Subcutaneous adipose tissue (tissue), 4 donors: ENCODE data around the gene ZBTB44. TPM values are rescaled to one million over a fixed set of nuclear protein-coding genes. Genes with fewer than 3 reads are reported as not detected.

Source experiments
- CTCF ChIP-seq: fragments of 450-650 bp; IDR thresholded peaks from one replicate; pipeline ENCODE4 v1.5.1; 2016; ENCODE audit warnings: low read depth, mild to moderate bottlenecking, control low read depth, antibody characterized with exemption, moderate library complexity
- total RNA-seq, 4 donors: library from RNA; depleted of rRNA; stranded (reverse); fragments of >200 nt; gene quantifications; one replicate each; pipeline ENCODE4 v1.1.0, GENCODE V29; 2016

ZBTB44 gene
- total RNA-seq, 4 donors from 2014 or later = 64.3 to 87.6 (median 71.6) TPM

GRCh38 chr11:130215531-130216220 lies 99.0 kb downstream of the ZBTB44 start:
- no peak for TF ChIP-seq CTCF

GRCh38 chr11:130214861-130215530 lies 99.7 kb downstream of the ZBTB44 start:
- TF ChIP-seq CTCF = no peak

GRCh38 chr11:130213979-130214281 lies 100.8 kb downstream of the ZBTB44 start:
- TF ChIP-seq CTCF = no peak

GRCh38 chr11:130213143-130213978 lies 101.4 kb downstream of the ZBTB44 start:
- no peak for TF ChIP-seq CTCF

- no peak for TF ChIP-seq CTCF
These were observed 102.2 kb downstream of the ZBTB44 start for GRCh38 chr11:130212431-130212961.

GRCh38 chr11:130211781-130212401 lies 102.8 kb downstream of the ZBTB44 start:
- TF ChIP-seq CTCF = no peak
